ENCODE data around the gene INHBE. TPM values are rescaled to one million over a fixed set of nuclear protein-coding genes. Genes with fewer than 3 reads are reported as not detected.
A peak's percentile ranks its signal among the peaks of the same experiment; 100 is the strongest.

The INHBE gene
- total and polyA plus RNA-seq, 9 donors: not detected

GRCh38 chr12:57456145-57456700 is 1.1 kb downstream of the INHBE start:
- Histone ChIP-seq H3K27me3 (no peaks in the 10 kb centered on the region), H3K36me3 (no peaks in the 10 kb centered on the region), H3K4me3 (no peak overlapping the region), H3K9me3 (no peaks in the 10 kb centered on the region), H3K4me1 (ENCODE audit: insufficient read depth) (peaks cover 7% of the 10 kb centered on the region), H3K27ac (no peak overlapping the region)
- intact Hi-C loops (cut with DNase I): loop anchor here in 3 of 4 donors (5.0 to 10.0 kb wide), 4 partner anchors 144 to 171 kb away; no protein-coding TSS in a partner anchor
- WGBS, 3 donors: 42 to 43% (median 43%) methylated on average over 15 of the region's 15 CpGs
- no peak for DNase-seq
- TF ChIP-seq CTCF (IDR thresholded peaks at IDR 0.05): no peak
- no peak for TF ChIP-seq POLR2A (IDR thresholded peaks at IDR 0.05)
- TF ChIP-seq EP300 (IDR thresholded peaks at IDR 0.05): no peak

GRCh38 chr12:57456737-57457490 is 1.8 kb downstream of the INHBE start:
- intact Hi-C loops (cut with DNase I): loop anchor here in 3 of 4 donors (5.0 to 10.0 kb wide), 4 partner anchors 145 to 170 kb away; no protein-coding TSS in a partner anchor
- DNase-seq: no peak
- no peaks in the 10 kb centered on the region for H3K36me3 ChIP-seq
- no peak for TF ChIP-seq EP300 (IDR thresholded peaks at IDR 0.05)
- no peak for TF ChIP-seq POLR2A (IDR thresholded peaks at IDR 0.05)
- TF ChIP-seq CTCF (IDR thresholded peaks at IDR 0.05): no peak
- H3K27ac ChIP-seq: no peak overlapping the region
- WGBS, 3 donors: 92 to 94% (median 93%) methylated on average over 6 of the region's 6 CpGs
- H3K27me3 ChIP-seq: no peaks in the 10 kb centered on the region
- H3K4me3 ChIP-seq: no peak overlapping the region
- H3K9me3 ChIP-seq: no peaks in the 10 kb centered on the region
- peaks cover 7% of the 10 kb centered on the region for H3K4me1 ChIP-seq (ENCODE audit: insufficient read depth)

GRCh38 chr12:57458665-57459054 is 3.6 kb downstream of the INHBE start:
- WGBS, 3 donors: 28 to 35% (median 35%) methylated on average over 3 of the region's 3 CpGs
- no peaks in the 10 kb centered on the region for H3K36me3 ChIP-seq
- no peaks in the 10 kb centered on the region for H3K27me3 ChIP-seq
- no peak for TF ChIP-seq EP300 (IDR thresholded peaks at IDR 0.05)
- no peak for TF ChIP-seq CTCF (IDR thresholded peaks at IDR 0.05)
- TF ChIP-seq POLR2A (IDR thresholded peaks at IDR 0.05): no peak
- DNase-seq: no peak
- peak overlapping the region; percentile 64 for H3K4me3 ChIP-seq
- no peaks in the 10 kb centered on the region for H3K9me3 ChIP-seq
- intact Hi-C loops (cut with DNase I): loop anchor here in 3 of 4 donors (5.0 to 10.0 kb wide), 4 partner anchors 146 to 169 kb away; no protein-coding TSS in a partner anchor
- H3K27ac ChIP-seq: no peak overlapping the region
- peaks cover 7% of the 10 kb centered on the region for H3K4me1 ChIP-seq (ENCODE audit: insufficient read depth)

DNA sequence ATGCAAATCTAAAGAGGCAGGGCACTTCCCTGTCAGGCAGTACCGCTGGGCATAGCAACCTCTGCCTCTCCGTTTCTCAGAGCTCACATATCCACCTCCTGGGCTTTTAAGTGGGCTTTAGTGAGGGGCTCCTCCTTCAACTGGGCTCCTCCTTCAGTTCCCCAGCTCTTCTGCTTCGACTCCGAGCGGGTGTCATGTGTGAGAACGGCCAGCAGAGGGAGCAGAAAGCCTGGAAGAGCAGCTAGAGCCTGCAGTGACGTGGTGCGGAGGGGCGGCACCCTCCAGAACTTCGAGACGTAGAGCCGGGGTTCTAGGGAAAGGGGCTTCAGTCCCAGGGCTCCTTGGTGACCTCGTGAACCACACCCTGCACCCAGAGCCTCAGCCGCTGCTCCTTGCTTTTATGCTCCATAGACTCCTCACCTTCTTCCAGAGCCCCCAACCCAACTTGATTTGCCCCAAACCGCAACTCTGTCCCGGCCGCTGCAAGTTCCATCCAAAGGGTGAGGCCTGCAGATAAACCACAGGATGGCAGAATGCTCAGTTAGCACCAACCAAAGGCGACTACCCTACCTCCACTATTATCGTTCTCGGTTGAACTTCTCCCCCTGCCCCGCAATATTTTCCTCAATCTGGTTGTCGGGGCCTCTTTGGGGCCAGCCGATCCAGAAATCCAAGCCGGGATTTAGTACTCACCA is 4.1 kb downstream of the INHBE start:
- Histone ChIP-seq H3K36me3 (no peaks in the 10 kb centered on the region), H3K4me3 (peak overlapping the region; percentile 64), H3K27me3 (no peaks in the 10 kb centered on the region), H3K4me1 (ENCODE audit: insufficient read depth) (peaks cover 7% of the 10 kb centered on the region), H3K27ac (peak overlapping the region; percentile 23 to 47), H3K9me3 (no peaks in the 10 kb centered on the region)
- intact Hi-C loops (cut with DNase I): loop anchor here in 3 of 4 donors (5.0 to 10.0 kb wide), 4 partner anchors 147 to 168 kb away; no protein-coding TSS in a partner anchor
- TF ChIP-seq POLR2A (IDR thresholded peaks at IDR 0.05): peak; percentile 58
- no peak for TF ChIP-seq EP300 (IDR thresholded peaks at IDR 0.05)
- peak; percentile 87 to 95 (median 91) for TF ChIP-seq CTCF (IDR thresholded peaks at IDR 0.05)
- DNase-seq: peak; percentile 87 to 95 (median 93)
- WGBS, 3 donors: 0% methylated on average over 24 of the region's 24 CpGs

Data from ovary (tissue), 9 donors.